DOHH2 (cell line): ENCODE measurements around the gene LAPTM5.

Source experiments
- EZH2phosphoT487 ChIP-seq: fragments of 200-600 bp; sonication (generic); IDR thresholded peaks from 2 replicates; pipeline ENCODE4 v1.6.1; 2017; ENCODE audit warnings: borderline replicate concordance, mild to moderate bottlenecking, antibody characterized with exemption, low read length, moderate library complexity, mixed read lengths
- TF ChIP-seq, protein P1 (sequence below): fragments of 200-600 bp; sonication (generic); IDR thresholded peaks from one replicate; pipeline ENCODE4 v1.5.1; 2014; ENCODE audit warnings: antibody characterized with exemption, mild to moderate bottlenecking, low read depth, low read length; ENCODE audit not compliant: poor library complexity, severe bottlenecking

DNA sequence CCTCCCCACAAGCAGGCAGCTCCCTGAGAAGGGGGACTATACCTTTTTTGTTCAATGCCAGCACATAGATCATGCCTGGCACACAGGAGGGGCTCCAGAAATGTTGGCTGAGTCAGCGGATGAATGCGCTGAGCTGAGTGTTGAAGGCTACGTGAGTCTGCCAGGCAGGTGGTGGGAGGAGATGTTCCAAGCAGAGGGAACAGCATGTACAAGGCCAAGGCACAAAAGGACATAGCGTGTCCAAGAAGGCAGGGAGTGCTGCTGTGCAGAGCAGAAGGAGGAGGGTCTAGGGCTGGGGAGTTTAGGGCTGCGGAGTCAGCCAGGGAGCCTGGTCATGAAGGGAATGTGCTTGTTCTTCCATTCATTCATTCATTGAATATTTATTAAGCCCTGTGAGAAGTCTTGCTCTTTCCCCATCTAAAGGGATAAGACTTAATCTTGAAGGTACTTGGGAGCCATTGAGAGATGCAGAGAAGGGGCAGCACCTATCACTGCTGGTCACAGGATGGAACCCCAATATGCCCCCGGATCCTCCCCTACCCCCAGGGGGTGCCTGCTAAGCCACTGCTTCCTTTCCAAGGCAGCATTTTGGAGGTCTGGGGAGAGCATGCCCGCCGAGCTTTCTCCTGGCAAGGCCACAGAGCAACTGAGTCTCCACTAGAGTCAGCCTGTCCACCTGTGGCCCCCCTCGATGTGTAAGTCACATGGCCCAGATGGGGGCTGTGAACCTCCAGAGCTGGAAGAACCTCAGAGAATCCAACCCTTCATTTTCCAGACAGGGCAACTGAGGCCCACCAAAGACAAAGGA, 31.2 kb upstream of the LAPTM5 start:
- TF ChIP-seq, protein P1, sequence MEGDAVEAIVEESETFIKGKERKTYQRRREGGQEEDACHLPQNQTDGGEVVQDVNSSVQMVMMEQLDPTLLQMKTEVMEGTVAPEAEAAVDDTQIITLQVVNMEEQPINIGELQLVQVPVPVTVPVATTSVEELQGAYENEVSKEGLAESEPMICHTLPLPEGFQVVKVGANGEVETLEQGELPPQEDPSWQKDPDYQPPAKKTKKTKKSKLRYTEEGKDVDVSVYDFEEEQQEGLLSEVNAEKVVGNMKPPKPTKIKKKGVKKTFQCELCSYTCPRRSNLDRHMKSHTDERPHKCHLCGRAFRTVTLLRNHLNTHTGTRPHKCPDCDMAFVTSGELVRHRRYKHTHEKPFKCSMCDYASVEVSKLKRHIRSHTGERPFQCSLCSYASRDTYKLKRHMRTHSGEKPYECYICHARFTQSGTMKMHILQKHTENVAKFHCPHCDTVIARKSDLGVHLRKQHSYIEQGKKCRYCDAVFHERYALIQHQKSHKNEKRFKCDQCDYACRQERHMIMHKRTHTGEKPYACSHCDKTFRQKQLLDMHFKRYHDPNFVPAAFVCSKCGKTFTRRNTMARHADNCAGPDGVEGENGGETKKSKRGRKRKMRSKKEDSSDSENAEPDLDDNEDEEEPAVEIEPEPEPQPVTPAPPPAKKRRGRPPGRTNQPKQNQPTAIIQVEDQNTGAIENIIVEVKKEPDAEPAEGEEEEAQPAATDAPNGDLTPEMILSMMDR = no peak
- no peak for TF ChIP-seq EZH2phosphoT487
